Endothelial cell of hepatic sinusoid (primary cell): Measurements from ENCODE around the gene LAIR1.
"Not testable (repeated sequence)": the region's sequence is repeated elsewhere in the genome, so short reads cannot be mapped to it uniquely, and the experiment has no call there.

Experiments used
- in situ Hi-C: cut with HindIII; loops from 2 replicates; pipeline ENCODE4 v1.10.0; 2017; ENCODE audit warnings: low sequenced_read_pairs

Gene LAIR1, protein sequence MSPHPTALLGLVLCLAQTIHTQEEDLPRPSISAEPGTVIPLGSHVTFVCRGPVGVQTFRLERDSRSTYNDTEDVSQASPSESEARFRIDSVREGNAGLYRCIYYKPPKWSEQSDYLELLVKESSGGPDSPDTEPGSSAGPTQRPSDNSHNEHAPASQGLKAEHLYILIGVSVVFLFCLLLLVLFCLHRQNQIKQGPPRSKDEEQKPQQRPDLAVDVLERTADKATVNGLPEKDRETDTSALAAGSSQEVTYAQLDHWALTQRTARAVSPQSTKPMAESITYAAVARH

GRCh38 chr19:54364775-54365257, at the start of gene LAIR1:
Gene LAIR1 (minus strand): TSS chr19:54364931. CDS start chr19:54364804, 127 bp downstream.
- in situ Hi-C loops: no loop called here

DNA sequence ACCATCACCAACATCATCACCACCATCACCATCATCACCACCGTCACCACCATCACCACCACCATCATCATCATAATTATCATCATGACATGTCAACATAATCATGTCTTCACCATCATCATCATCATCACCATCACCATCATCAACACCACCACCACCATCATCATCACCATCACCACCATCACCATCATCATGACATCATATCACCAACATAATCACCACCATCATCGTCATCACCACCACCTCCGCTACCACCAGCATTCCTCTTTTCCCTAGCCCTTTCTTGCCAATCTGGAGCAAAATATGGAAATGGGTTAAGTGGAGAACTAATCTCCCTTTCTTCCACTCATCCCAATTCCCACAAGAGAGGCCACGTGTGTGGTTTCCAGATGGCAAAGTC, 49.4 kb upstream of the LAIR1 start:
- in situ Hi-C loops: no loop called here

DNA sequence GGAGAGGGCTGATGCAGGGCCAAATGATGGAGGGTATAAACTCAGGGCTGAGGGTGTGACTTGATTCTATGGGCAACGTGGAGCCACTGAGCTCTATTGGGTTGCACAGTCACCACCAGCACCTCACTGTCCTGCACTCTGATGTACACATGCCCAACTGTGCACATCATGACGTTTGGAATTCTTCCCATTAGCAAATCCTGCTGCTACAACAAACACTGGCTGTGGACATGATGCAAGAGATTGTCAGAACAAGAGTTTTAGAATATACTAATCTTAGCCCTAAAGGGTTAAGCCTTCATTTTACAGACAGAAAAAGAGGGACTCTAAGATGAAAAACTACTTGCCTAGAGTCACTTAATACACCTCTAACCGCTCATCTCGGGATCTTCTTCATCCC, 48.1 kb upstream of the LAIR1 start:
- in situ Hi-C loops: no loop called here

DNA sequence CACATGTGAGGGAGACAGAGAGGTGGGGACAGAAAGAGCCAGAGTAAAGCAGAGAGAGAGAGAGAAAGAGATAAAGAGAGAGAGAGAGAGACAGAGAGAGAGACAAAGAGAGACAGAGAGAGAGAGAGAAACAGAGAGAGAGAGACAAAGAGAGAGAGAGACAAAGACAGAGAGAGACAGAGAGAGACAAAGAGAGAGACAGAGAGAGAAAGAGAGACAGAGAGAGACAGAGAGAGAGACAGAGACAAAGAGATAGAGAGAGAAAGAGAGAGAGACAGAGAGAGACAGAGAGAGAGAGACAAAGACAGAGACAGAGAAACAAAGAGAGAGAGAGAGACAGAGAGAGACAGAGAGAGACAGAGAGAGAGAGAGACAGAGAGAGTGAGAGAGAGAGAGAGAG, 46.3 kb upstream of the LAIR1 start:
- in situ Hi-C loops: no loop called here

- in situ Hi-C loops: no loop called here
Observed at GRCh38 chr19:54408456-54409026, 43.8 kb upstream of the LAIR1 start.

DNA sequence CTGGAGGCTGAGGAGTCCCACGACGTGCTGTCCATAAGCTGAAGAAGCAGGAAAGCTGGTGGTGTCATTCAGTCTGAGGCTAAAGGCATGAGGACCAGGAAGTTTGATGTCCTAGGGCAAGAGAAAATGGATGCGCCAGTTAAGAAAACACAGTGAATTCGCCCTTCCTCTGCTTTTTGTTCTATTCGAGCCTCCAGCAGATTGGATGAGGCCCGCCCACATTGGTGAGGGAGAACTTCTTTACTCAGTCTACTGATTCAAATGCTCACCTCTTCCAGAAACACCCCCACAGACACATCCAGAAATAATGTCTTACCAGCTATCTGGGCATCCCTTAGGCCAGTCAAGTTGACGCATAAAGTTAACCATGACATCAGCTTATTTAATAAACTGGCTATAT, 43.0 kb upstream of the LAIR1 start:
- in situ Hi-C loops: no loop called here

DNA sequence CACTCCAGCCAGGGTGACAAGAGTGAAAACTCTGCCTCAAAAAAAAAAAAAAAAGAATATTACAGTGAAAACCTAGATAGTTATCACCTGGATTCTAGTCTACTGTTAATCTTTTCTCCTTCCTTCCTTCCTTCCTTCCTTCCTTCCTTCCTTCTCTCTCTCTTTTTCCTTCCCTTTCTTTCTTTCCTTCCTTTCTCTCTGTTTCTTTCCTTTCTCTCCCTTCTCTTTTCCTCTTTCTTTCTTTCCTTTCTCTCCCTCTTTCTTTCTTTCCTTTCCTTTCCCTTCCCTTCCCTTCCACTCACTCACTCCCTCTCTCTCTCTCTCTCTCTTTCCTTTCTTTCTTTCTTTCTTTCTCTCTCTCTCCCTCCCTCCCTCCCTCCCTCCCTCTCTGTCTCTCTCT, 40.9 kb upstream of the LAIR1 start:
- in situ Hi-C loops: no loop called here

- in situ Hi-C loops: no loop called here
Observed at GRCh38 chr19:54403054-54403453, 38.3 kb upstream of the LAIR1 start.

- in situ Hi-C loops: no loop called here
Observed at GRCh38 chr19:54400913-54401312, 36.2 kb upstream of the LAIR1 start.

- in situ Hi-C loops: no loop called here
Observed at GRCh38 chr19:54399189-54399588, 34.5 kb upstream of the LAIR1 start.

- in situ Hi-C loops: no loop called here
Observed at GRCh38 chr19:54395685-54396084, 31.0 kb upstream of the LAIR1 start.

GRCh38 chr19:54393381-54393780, 28.6 kb upstream of the LAIR1 start:
- in situ Hi-C loops: no loop called here

- in situ Hi-C loops: no loop called here
Observed at GRCh38 chr19:54392105-54392504, 27.4 kb upstream of the LAIR1 start.

DNA sequence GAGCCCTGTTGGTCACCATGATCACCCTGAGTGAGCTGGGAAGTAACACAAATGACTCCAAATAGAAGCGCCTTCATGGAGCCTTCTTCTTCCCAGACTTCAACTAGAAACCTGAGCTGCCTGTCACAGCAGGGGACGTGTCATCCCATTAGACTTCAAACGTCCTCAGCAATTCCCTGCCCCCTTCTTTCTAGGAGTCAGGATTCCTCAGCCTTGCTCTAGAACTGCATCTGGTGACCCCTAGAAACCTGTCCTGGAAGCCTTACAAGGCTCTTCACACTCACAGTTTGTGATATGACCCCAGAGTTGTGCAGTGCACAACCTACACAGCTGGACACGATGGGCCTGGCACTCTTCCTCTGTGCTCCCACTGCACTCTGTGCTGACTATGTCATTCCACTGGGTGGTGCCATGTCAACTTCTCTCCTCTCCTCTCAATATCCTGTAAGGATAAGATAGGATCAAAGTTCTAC, 26.9 kb upstream of the LAIR1 start:
- in situ Hi-C loops: no loop called here

DNA sequence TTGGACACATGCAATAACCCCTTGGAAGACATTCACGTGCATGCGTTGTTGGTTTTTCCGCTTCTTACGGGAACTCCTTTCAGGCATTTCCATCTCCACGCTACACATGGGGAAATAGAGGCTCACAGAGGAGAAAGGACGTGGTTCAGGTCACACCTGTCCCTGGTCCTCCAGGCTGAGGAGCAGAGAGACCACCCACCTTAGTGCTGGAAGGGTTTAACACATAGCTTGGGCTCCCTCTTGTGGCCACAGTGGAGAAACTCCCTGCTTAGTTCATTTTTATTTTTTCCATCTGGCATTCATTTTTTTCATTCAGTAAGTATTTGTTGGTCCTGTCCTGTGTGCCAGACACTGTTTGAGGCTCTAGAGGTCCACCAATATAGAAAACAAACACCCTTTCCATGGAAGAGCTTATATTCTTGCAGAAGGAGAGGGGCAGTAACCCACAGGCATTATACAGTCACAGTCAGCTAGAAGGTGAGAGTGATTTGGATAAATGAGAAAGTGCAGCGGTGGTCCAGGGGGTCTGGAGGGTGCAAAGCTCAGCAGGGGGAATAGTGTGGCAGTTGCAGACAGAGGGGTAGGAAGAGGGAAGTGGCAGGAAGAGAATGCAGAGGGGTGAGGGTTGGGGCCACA, 26.3 kb upstream of the LAIR1 start:
- in situ Hi-C loops: no loop called here

DNA sequence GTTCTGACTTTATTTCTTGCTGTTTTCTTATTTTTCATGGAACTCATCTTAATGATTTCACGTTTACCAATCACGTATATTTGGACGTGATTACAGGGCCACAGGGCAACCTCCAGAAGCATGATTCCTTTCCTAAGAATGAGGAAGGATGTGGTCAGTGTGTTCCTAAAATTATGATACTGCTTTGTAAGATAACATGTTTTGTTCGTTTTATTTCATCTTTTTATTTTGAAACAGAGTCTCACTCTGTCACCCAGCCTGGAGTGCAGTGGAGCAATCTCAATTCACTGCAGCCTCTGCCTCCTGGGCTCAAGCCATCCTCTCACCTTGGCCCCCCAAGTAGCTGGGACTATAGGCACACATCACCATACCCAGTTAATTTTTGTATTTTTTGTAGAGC, 24.8 kb upstream of the LAIR1 start:
- in situ Hi-C loops: no loop called here

- in situ Hi-C loops: no loop called here
Observed at GRCh38 chr19:54388802-54389139, 24.0 kb upstream of the LAIR1 start.

GRCh38 chr19:54387991-54388801, 23.5 kb upstream of the LAIR1 start:
- in situ Hi-C loops: no loop called here

DNA sequence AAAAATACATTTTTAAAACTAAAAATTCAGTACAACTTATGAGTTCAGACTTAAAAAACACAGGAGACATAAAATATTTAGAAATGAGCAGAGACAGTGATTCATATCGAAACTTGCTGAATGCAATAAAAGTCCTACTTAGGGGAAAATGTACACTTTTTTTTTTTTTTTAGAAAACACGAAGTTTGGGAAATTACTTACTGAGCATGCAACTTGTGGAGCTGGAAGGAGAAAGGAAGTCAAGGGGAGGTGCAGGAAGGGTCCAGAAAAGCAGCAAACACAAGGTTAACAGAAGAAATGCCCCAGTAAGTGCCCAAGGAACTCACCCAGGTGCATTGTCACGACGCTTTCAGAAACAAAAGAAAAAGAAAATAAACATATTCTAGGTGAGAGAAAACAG, 18.6 kb upstream of the LAIR1 start:
- in situ Hi-C loops: no loop called here

DNA sequence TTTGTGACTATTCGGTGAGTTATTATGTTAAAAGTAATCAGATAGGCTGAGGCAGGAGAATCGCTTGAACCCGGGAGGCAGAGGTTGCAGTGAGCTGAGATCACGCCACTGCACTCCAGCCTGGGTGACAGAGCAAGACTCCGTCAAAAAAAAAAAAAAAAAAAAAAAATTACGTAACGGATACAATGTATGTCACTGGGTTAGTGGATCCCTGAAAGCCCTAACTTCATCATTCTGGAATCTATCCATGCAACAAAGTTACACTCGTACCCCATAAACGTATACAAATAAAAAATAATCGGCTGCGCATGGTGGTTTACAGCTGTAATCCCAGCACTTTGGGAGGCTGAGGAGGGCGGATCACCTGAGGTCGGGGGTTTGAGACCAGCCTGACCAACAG, 17.3 kb upstream of the LAIR1 start:
- in situ Hi-C loops: not testable (repeated sequence)

GRCh38 chr19:54380897-54381296, 16.2 kb upstream of the LAIR1 start:
- in situ Hi-C loops: no loop called here
